Stimulated activated CD4-positive, alpha-beta T cell treated with anti-CD3 and anti-CD28 coated beads, Interleukin-4, amount 100 ng/mL, for 1 hour (primary cell): ENCODE measurements around the gene NAA20.
"Not testable (repeated sequence)": the region's sequence is repeated elsewhere in the genome, so short reads cannot be mapped to it uniquely, and the experiment has no call there.

ENCODE experiments used
- DNase-seq: peaks from one replicate; pipeline ENCODE4 v3.0.0-alpha.2; 2020

NAA20 gene

GRCh38 chr20:19991854-19992253 is 25.3 kb upstream of the NAA20 start:
- DNase-seq, result no peak

DNA sequence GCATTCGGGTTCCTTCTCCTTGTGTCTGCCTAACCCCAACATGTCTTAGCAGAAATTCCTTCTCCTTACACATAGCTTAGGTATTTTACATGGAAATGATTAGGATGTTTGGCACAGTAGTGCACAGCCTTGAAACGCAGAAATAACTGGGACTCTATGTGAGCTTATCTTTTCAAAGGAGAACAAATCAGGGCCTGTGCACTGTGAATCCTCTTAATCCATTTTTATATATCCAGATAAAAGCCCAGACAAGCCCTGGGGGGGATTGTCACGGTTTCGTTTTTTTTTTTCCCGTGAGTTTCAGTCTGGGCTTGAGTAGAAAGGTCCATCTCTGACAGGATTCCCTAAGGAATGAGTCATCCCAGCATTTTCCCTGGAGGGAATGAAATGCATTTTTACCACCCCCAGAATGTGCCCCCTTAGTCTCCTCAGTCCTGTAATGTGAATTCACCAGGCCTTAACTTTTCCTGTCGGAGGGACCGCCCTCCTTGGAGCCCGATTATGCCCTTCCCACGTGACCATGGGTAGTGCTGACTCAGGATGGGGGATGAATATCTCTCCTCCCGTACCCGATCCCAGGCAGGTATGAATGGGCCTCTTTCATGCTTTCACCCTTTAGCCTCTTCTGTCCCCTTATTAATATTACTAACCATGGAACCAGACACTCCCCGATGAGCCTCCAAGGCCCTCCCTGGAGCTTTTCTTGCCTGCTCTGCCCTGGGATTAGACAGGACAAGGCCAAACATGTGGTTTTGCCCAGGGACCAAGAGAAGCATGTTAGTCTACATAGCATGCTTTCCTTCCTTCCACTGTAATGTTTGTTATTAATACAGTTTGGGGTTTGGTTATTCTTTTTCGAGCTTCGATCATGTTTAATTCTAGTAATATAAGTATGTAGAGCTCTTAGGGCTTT is 23.9 kb upstream of the NAA20 start:
- no peak for DNase-seq

DNA sequence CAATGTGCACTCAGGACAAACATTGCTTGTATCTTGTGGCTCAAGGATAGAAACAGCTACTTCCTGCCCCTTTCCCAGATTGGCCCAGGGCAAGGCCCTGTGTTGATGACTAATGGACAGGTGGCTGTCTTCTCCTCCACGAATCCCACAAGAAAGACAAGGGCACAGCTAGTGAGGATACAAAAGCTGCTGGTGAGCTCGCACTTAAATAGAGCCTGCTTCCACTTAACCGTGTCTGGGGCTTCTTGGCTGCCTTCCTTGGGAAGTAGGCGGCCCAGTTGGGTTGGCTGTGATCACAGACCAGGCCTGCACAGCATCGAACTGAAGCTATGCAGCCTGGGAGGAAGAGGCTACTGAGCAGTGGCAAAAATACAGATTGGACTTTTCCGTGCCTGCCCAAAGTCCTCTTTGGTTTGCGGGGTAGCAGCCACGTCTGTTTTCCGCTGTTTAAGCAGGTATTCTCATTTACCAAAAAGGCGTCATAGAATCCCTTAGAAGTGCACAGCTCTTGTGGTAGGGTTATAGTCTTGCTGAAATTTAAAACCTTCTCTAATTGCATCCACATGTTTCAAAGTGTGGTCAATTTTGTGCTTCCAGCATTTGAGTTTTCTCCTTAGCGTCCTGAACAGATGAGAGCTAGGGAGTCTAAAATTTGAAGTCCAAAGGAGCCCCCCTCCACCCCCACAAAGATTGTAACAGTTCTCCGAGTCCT is 23.0 kb upstream of the NAA20 start:
- no peak for DNase-seq

DNA sequence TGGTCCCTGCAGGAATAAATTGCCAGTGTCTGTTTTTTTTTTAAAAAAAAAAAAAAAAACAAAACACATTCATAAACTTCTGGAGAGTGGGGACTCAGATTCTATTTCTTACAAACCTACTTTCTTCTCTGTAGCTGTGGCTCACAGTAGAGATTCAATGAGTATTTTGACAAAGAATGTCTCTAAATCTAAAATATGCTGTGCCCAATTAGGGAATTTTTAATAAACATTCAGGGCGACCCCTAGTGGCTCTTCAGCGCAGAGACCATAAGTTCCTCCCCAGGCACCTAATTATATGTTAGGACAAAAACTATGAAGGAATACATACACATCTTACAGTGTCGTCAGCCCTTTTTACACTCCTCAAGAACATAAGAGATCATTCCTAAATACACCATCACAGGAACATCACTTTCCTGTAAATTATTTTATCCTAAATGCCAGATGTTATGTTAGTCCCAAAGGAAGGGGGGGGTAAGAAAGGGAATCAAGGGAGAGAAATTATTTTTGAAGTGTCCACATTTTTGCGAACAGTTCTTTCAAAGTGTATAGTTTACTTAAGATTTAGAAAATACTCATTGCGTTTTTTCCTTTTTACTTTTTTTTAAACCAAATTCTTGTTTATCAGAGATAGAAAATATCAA is 21.8 kb upstream of the NAA20 start:
- peak; percentile 25 for DNase-seq

GRCh38 chr20:19996222-19996621 is 20.9 kb upstream of the NAA20 start:
- DNase-seq, result no peak

- DNase-seq, result no peak
These were observed 20.2 kb upstream of the NAA20 start for GRCh38 chr20:19996917-19997316.

DNA sequence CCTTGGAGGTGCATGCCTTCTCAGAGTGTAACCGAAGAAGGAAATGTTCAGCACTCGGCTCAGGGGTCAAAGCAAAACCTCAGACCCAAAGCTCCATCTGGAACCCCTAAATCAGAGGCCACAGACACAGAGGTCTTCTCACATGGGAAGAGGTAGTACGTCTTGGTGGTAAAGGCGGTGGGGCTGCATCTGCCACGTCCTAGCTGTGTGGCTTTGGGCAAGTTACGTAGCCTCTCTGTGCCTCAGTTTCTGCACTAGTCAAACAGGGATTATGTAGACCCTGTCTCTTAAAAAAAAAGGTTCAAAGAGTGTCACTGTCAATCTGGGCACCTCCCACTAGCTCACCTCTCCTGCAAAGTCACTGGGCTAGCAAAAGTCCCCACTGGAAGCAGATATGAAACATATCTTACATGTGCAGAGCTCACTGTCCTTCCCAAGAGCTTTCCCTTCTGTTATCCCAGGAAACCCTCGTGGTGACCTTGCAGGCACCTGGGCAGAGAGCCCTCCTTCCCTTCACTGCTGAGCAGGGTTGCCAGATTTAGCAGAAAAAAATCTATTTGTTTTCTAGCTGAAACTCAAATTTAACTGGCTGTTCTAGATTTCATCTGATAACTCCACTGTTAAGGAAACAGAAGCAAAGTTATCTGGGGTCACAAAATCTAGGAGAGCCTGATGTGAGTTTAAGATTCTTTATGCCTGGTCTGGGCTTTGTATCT is 18.0 kb upstream of the NAA20 start:
- no peak for DNase-seq

- no peak for DNase-seq
These were observed 16.8 kb upstream of the NAA20 start for GRCh38 chr20:20000211-20000968.

DNA sequence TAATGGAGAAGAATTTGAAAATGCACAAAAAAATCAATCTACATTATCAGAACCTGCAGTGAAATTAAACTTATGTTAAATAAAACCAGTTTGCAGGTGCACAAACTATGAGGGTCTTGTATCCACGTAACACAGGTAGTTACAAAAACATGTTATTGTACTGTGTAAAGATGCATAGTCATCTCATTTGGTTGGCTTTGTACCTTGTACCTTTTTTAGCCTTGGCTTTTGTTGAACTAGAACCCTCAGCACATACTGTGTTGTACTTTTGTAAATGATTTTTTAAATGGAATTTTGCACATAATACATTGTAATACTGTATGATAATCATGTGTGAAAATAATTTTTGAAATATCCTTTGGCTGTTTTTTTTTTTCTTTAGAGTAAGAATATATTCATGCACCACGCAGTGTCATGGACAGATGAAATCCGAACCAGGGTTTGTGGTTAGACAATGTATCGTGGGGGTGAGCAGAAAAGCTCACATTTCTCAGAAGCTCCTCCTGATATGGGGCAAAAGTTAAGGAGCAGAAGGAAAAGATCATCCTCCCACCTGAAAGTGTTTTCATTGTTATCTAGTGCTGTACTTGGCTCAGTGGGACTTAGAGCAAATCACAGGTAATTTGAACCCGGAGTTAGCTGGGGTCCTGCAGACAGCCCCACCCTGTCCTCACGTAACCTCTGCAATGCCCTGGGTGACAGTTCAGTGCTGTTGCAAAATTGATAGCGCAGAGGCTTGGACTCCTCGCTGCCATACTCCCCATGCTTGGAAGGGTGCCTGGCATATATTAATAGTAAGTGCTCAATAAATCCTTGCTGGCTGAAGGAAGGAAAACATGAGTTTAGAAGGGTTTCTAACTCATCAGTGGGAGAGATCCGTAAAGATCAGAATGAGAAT is 14.8 kb upstream of the NAA20 start:
- no peak for DNase-seq

DNA sequence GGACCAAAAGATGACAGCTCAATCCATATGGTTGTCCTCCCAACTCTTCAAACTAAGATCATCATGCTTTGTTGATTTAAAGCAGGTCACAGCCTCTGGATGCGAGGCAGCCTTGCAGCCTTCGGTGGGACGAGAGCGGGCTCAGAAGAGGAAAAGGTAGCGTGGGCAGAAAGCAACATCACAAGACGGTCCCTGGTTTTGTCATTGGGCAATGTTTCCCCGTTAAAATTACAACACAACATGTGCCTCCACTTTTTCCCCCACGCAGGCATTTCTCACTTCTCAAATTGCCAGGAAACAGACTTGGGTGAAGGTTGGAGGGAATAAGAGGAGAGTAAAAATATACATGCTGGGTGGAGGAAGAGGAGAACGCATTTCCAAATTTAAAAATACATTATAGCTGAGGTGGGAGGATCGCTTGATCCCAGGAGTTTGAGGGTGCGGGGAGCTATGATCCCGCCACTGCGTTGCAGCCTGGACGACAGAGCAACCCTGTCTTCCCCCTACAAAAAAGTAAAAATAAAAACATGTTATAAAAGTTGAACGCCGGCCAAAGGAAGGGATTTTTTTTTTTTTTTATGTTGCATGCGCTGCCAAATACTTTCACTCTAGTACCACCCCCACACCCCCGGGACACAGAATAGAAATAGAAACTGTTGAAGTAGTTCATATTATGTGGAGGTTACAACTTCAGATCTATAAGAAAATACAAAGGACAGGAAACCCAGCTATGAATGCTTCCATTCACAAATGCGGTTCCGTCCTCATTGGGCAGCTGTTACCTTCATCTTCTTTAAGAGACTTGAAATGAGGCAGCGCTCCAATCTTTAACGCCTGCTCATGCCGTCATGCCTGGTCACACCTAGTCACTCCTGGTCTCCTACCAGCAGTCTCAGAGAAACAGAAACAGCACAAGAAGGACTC is 13.9 kb upstream of the NAA20 start:
- DNase-seq, result peak; percentile 8

DNA sequence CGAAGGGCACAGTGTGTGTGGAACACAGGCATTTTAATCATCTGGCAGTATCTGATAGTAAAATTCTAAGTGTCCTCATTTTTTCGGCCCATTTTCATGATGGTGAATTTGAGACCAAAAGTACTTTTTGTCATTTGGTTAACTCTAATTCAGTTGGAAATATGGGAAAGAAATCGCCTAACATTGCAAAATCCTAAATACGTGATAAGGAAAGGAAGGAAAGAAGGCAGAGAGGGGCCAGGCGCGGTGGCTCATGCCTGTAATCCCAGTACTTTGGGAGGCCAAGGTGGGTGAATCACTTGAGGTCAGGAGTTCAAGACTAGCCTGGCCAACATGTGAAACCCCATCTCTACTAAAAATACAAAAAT is 13.2 kb upstream of the NAA20 start:
- DNase-seq, result not testable (repeated sequence)

- DNase-seq, result no peak
These were observed 11.8 kb upstream of the NAA20 start for GRCh38 chr20:20005342-20005741.

DNA sequence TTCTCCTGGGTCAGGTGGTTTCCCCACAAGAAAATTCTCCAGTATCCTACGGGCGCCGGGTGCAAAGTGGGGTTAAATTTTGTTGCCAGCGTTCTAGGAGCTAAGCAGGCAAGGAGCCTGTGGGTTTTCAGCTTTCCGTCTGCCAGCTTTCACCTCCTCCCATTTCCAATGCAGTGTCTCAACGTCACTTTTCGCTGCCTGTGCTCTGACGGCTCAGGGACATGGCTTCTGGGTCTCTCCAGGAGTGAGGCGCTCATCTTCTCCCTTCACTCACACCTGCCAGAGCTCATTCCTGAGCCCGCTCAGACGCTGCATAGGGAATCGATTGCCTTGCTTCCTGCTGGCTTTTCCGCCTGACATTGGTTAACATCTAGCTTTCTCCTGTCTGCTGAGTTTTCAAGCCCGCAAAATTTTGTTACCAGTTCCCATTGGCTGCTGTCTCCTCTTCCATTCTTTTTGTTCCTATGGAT is 7.3 kb upstream of the NAA20 start:
- no peak for DNase-seq

DNA sequence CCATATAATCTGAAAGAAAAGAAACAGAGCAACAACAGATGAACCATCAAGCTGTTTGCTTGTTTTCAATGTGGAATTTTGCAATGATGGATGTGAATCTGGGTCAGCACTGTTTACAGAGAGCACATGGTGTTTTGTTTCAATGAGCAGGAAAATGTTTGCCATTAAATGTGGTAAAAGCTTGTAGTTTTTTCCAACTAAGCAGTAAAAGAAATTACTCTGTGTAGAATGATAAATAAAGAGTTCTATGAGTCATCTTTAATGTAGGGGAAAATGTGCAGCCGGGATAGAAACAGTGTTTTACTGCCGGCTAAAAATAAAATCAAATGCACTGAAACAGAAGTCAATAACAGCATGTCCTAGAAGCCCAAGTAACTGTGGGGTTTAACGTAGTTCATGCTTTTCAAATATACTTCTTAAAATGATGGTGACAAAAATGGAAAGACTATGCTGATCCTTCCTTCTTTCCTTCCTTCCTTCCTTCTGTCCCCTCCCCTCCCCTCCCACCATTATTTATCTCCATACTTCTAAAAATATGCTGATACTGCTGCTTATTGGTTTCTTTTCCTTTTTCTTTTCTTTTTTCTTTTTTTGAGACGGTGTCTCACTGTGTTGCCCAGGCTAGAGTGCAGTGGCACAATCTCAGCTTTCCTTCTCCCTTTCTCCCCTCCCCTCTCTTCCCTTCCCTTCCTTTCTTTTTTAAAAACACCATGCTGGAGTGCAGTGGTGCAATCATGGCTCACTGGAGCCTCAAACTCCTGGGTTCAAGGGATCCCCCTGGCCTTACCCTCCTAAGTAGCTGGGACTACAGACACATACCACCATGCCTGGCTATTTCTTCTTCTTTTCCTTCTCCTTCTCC is 6.3 kb upstream of the NAA20 start:
- DNase-seq, result no peak

DNA sequence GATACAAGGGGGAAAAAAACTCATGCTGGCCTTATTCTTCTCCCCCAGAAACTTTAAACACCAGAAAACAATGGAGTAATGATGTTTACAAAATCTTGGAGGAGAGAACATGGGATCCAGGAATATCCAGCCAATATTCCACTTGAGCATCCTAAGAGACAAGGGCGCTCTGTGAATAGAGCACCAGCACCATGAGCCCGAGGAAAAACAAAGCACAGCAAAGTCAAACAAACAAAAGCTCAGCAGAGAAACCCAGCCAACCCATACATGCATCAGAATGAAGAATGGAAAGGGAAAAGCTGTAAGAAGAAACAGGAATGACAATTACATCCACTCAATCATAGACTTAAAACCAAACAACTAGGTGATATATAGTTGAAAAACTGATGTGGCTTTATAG is 4.6 kb upstream of the NAA20 start:
- no peak for DNase-seq

- DNase-seq, result peak; percentile 18
These were observed 2.5 kb upstream of the NAA20 start for GRCh38 chr20:20014659-20015058.

DNA sequence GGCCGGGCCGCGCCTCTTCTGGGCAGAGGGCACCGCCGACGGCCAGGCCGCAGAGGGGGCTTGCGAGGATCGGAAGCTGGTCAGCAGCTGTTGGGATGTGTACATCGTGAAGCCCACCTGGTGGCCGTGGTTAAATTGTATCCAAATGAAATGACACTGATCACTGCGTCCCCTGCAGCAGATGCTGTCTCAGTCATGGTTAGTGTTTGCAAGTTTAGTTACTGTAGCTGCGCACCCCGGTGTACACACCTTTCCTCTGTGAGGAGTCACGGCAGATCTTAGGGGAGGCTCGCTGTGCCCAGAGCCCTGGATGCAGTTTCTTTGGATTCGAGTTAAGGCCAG is 653 bp downstream of the NAA20 start:
- DNase-seq, result peak; percentile 5

- DNase-seq, result no peak
These were observed 1.2 kb downstream of the NAA20 start for GRCh38 chr20:20018366-20018765.

DNA sequence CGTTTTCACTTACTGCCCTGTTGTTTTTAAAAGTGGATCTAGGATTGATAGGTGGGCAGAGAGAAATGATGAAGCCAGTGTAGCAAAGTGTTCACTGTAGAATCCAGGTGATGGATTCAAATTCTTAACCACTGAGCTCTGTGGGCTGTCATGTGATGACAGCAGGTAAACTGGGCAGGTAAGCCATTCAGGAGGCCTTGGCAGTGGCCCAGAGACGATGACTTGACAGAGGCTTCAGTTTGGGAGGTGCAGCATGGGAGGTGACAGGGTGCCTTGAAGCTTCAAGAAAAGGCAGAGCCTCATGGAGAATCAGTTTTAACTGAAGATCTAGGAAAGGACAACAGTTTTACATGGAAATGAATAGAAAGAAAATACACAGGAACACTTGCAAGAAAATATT is 2.0 kb downstream of the NAA20 start:
- DNase-seq, result no peak
